BLaER1 treated with 17β-estradiol and CSF1 and Interleukin-3, amounts not matched to agents 10 nM and 100 nM (cell line): ENCODE measurements around the gene NAT9.
A peak's percentile ranks its signal among the peaks of the same experiment; 100 is the strongest.

Experiments
- H3K27ac ChIP-seq, 11 experiments: shearing (Covaris generic); formaldehyde crosslinking; 2 replicates each; pipeline ENCODE4 v1.8.1; 2022
- H3K27me3 ChIP-seq, 11 experiments: shearing (Covaris generic); formaldehyde crosslinking; 2 replicates each; pipeline ENCODE4 v1.8.1; 2022
- H3K36me3 ChIP-seq, 11 experiments: shearing (Covaris generic); formaldehyde crosslinking; 2 replicates each; pipeline ENCODE4 v1.8.1; 2022
- H3K4me1 ChIP-seq, 10 experiments: shearing (Covaris generic); formaldehyde crosslinking; 2 replicates each; pipeline ENCODE4 v1.8.1; 2022
- H3K4me2 ChIP-seq, 11 experiments: shearing (Covaris generic); formaldehyde crosslinking; 2 replicates each; pipeline ENCODE4 v1.8.1; 2022
- H3K4me3 ChIP-seq, 10 experiments: shearing (Covaris generic); formaldehyde crosslinking; 2 replicates each; pipeline ENCODE4 v1.8.1; 2022
- H3K9ac ChIP-seq, 11 experiments: shearing (Covaris generic); formaldehyde crosslinking; 2 replicates each; pipeline ENCODE4 v1.8.1; 2022
- H3K9me3 ChIP-seq, 11 experiments: shearing (Covaris generic); formaldehyde crosslinking; replicated peaks in 1 of 11; 2 replicates each; pipeline ENCODE4 v1.8.1; 2022
- H4K20me1 ChIP-seq, 11 experiments: shearing (Covaris generic); formaldehyde crosslinking; 2 replicates each; pipeline ENCODE4 v1.8.1; 2022
- Cebpa-rat ChIP-seq, 11 experiments: shearing (Covaris generic); IDR thresholded peaks; 2 replicates each; pipeline ENCODE4 v1.8.1; 2022

NAT9 gene

GRCh38 chr17:74780443-74781238, 4.5 kb upstream of the NAT9 start:
- no peak for TF ChIP-seq Cebpa-rat (IDR thresholded peaks at IDR 0.05)
- Histone ChIP-seq H3K4me1 (peaks cover 75 to 88% (median 87%) of the 10 kb centered on the region in 10 experiments), H3K4me3 (peak overlapping the region in 9 of 10 experiments; percentile 3 to 62 (median 34); a peak in 12 of 20 replicates), H3K4me2 (peak overlapping the region; percentile 86 to 97 (median 89)), H3K27ac (peak overlapping the region; percentile 83 to 99 (median 94)), H3K9me3 (no peaks in the 10 kb centered on the region), H4K20me1 (peaks cover 0 to 40% (median 9%) of the 10 kb centered on the region in 11 experiments; a peak in 12 of 22 replicates), H3K27me3 (no peaks in the 10 kb centered on the region; a peak in 1 of 22 replicates), H3K36me3 (peaks cover 8 to 56% (median 33%) of the 10 kb centered on the region in 11 experiments; a peak in 19 of 22 replicates), H3K9ac (peak overlapping the region; percentile 74 to 92 (median 84))

GRCh38 chr17:74779948-74780400, 3.8 kb upstream of the NAT9 start:
- Histone ChIP-seq H3K4me2 (peak overlapping the region; percentile 89 to 99 (median 98)), H4K20me1 (peaks cover 0 to 39% (median 8%) of the 10 kb centered on the region in 11 experiments; a peak in 12 of 22 replicates), H3K9me3 (no peaks in the 10 kb centered on the region), H3K9ac (peak overlapping the region; percentile 84 to 94 (median 88)), H3K4me3 (peak overlapping the region in 8 of 10 experiments; percentile 15 to 93 (median 59); a peak in 10 of 20 replicates), H3K4me1 (peaks cover 75 to 87% (median 87%) of the 10 kb centered on the region in 10 experiments), H3K27me3 (no peaks in the 10 kb centered on the region; a peak in 1 of 22 replicates), H3K36me3 (peaks cover 5 to 49% (median 26%) of the 10 kb centered on the region in 11 experiments; a peak in 19 of 22 replicates), H3K27ac (peak overlapping the region; percentile 92 to 99 (median 96))
- TF ChIP-seq Cebpa-rat (IDR thresholded peaks at IDR 0.05) = peak; percentile 24 to 97 (median 85); a peak in 18 of 22 replicates

GRCh38 chr17:74779501-74779900, 3.4 kb upstream of the NAT9 start:
- peak overlapping the region; percentile 84 to 94 (median 88) for H3K9ac ChIP-seq
- H3K4me3 ChIP-seq = peak overlapping the region in 9 of 10 experiments; percentile 15 to 93 (median 74); a peak in 15 of 20 replicates
- peaks cover 5 to 45% (median 25%) of the 10 kb centered on the region in 11 experiments; a peak in 19 of 22 replicates for H3K36me3 ChIP-seq
- H3K4me2 ChIP-seq = peak overlapping the region; percentile 86 to 99 (median 98)
- TF ChIP-seq Cebpa-rat (IDR thresholded peaks at IDR 0.05) = no peak
- H4K20me1 ChIP-seq = peaks cover 0 to 37% (median 6%) of the 10 kb centered on the region in 11 experiments; a peak in 9 of 22 replicates
- H3K4me1 ChIP-seq = peaks cover 73 to 87% (median 86%) of the 10 kb centered on the region in 10 experiments
- H3K27ac ChIP-seq = peak overlapping the region; percentile 92 to 99 (median 96)
- no peaks in the 10 kb centered on the region for H3K9me3 ChIP-seq
- no peaks in the 10 kb centered on the region; a peak in 1 of 22 replicates for H3K27me3 ChIP-seq

GRCh38 chr17:74778960-74779359, 2.8 kb upstream of the NAT9 start:
- no peaks in the 10 kb centered on the region for H3K9me3 ChIP-seq
- peaks cover 67 to 87% (median 85%) of the 10 kb centered on the region in 10 experiments for H3K4me1 ChIP-seq
- H3K27ac ChIP-seq = peak overlapping the region; percentile 92 to 99 (median 96)
- peak overlapping the region; percentile 84 to 94 (median 88) for H3K9ac ChIP-seq
- peaks cover under 1 to 34% (median 5%) of the 10 kb centered on the region in 11 experiments; a peak in 15 of 22 replicates for H4K20me1 ChIP-seq
- H3K36me3 ChIP-seq = peaks cover 5 to 51% (median 28%) of the 10 kb centered on the region in 11 experiments; a peak in 20 of 22 replicates
- H3K4me3 ChIP-seq = peak overlapping the region in 7 of 10 experiments; percentile 15 to 93 (median 85); a peak in 15 of 20 replicates
- peak in 9 of 11 experiments; percentile 32 to 90 (median 62); a peak in 14 of 22 replicates for TF ChIP-seq Cebpa-rat (IDR thresholded peaks at IDR 0.05)
- H3K27me3 ChIP-seq = no peaks in the 10 kb centered on the region; a peak in 1 of 22 replicates
- H3K4me2 ChIP-seq = peak overlapping the region; percentile 86 to 99 (median 98)

GRCh38 chr17:74777901-74778515, 1.9 kb upstream of the NAT9 start:
- Histone ChIP-seq H3K4me3 (peak overlapping the region in 9 of 10 experiments; percentile 2 to 93 (median 80); a peak in 15 of 20 replicates), H3K27ac (peak overlapping the region; percentile 92 to 99 (median 96); a peak in 21 of 22 replicates), H4K20me1 (peaks cover 4 to 34% (median 13%) of the 10 kb centered on the region in 11 experiments; a peak in 17 of 22 replicates), H3K36me3 (peaks cover 13 to 51% (median 32%) of the 10 kb centered on the region in 11 experiments), H3K4me1 (peaks cover 59 to 87% (median 78%) of the 10 kb centered on the region in 10 experiments), H3K4me2 (peak overlapping the region; percentile 86 to 99 (median 98)), H3K9ac (peak overlapping the region; percentile 53 to 94 (median 88); a peak in 21 of 22 replicates), H3K27me3 (no peaks in the 10 kb centered on the region; a peak in 1 of 22 replicates), H3K9me3 (no peaks in the 10 kb centered on the region)
- TF ChIP-seq Cebpa-rat (IDR thresholded peaks at IDR 0.05) = peak in 2 of 11 experiments; percentile 28 to 60; a peak in 1 of 22 replicates

GRCh38 chr17:74776990-74777389, 845 bp upstream of the NAT9 start:
- Histone ChIP-seq H3K4me2 (peak overlapping the region; percentile 86 to 99 (median 98)), H3K4me3 (peak overlapping the region; percentile 71 to 93 (median 80)), H3K27me3 (no peaks in the 10 kb centered on the region; a peak in 1 of 22 replicates), H3K9me3 (no peaks in the 10 kb centered on the region), H3K9ac (peak overlapping the region; percentile 84 to 94 (median 88)), H3K36me3 (peaks cover 19 to 51% (median 32%) of the 10 kb centered on the region in 11 experiments), H4K20me1 (peaks cover 13 to 43% (median 24%) of the 10 kb centered on the region in 11 experiments; a peak in 17 of 22 replicates), H3K27ac (peak overlapping the region; percentile 57 to 99 (median 96); a peak in 21 of 22 replicates), H3K4me1 (peaks cover 59 to 80% (median 68%) of the 10 kb centered on the region in 10 experiments)
- no peak for TF ChIP-seq Cebpa-rat (IDR thresholded peaks at IDR 0.05)

- Histone ChIP-seq H4K20me1 (peaks cover 28 to 49% (median 38%) of the 10 kb centered on the region in 11 experiments; a peak in 20 of 22 replicates), H3K9ac (peak overlapping the region; percentile 84 to 94 (median 88)), H3K27me3 (no peaks in the 10 kb centered on the region), H3K4me1 (peaks cover 47 to 69% (median 55%) of the 10 kb centered on the region in 10 experiments), H3K36me3 (peaks cover 31 to 55% (median 38%) of the 10 kb centered on the region in 11 experiments), H3K4me2 (peak overlapping the region; percentile 88 to 99 (median 97)), H3K4me3 (peak overlapping the region; percentile 71 to 93 (median 80)), H3K9me3 (no peaks in the 10 kb centered on the region), H3K27ac (peak overlapping the region; percentile 48 to 99 (median 94); a peak in 21 of 22 replicates)
- no peak for TF ChIP-seq Cebpa-rat (IDR thresholded peaks at IDR 0.05)
Measured at GRCh38 chr17:74775409-74776043, 619 bp downstream of the NAT9 start.
